Islet of Langerhans (tissue), 1 donor: Measurements from ENCODE around the gene DPYSL4.

Experiments
- FAIRE-seq: peaks from one replicate; lab custom pipeline; 2011; peaks lifted over from hg19 to GRCh38; lab: Jason Lieb, UNC

Gene DPYSL4

GRCh38 chr10:132178672-132179545, 7.8 kb upstream of the DPYSL4 start:
- FAIRE-seq: no peak

GRCh38 chr10:132179551-132180392, 7.0 kb upstream of the DPYSL4 start:
- FAIRE-seq: no peak

- FAIRE-seq: no peak
These were observed 6.0 kb upstream of the DPYSL4 start for GRCh38 chr10:132180736-132181135.

- no peak for FAIRE-seq
These were observed 4.9 kb upstream of the DPYSL4 start for GRCh38 chr10:132181691-132182425.

GRCh38 chr10:132182591-132182990, 4.2 kb upstream of the DPYSL4 start:
- no peak for FAIRE-seq

GRCh38 chr10:132183046-132183445, 3.7 kb upstream of the DPYSL4 start:
- FAIRE-seq: no peak

GRCh38 chr10:132184816-132185593, 1.7 kb upstream of the DPYSL4 start:
- no peak for FAIRE-seq

- FAIRE-seq: no peak
These were observed 904 bp upstream of the DPYSL4 start for GRCh38 chr10:132185601-132186487.

- FAIRE-seq: no peak
These were observed 836 bp downstream of the DPYSL4 start for GRCh38 chr10:132187430-132188138.

GRCh38 chr10:132188331-132188730, 1.6 kb downstream of the DPYSL4 start:
- no peak for FAIRE-seq

- FAIRE-seq: no peak
These were observed 2.3 kb downstream of the DPYSL4 start for GRCh38 chr10:132189016-132189415.

GRCh38 chr10:132189810-132190422, 3.2 kb downstream of the DPYSL4 start:
- FAIRE-seq: no peak

- no peak for FAIRE-seq
These were observed 5.6 kb downstream of the DPYSL4 start for GRCh38 chr10:132192076-132192975.

GRCh38 chr10:132192991-132193665, 6.4 kb downstream of the DPYSL4 start:
- FAIRE-seq: no peak

GRCh38 chr10:132193907-132194552, 7.3 kb downstream of the DPYSL4 start:
- FAIRE-seq: no peak

GRCh38 chr10:132194726-132195125, 8.0 kb downstream of the DPYSL4 start:
- FAIRE-seq: no peak

- no peak for FAIRE-seq
These were observed 8.8 kb downstream of the DPYSL4 start for GRCh38 chr10:132195366-132196075.
